ENCODE measurements around the gene SRBD1.
A peak's percentile ranks its signal among the peaks of the same experiment; 100 is the strongest.

Gene SRBD1

GRCh38 chr2:45625824-45626223 is 14.8 kb upstream of the SRBD1 start:
- in situ Hi-C loops (cut with HindIII; ENCODE audit: low sequenced_read_pairs): loop anchor here (25.0 kb wide), 1 partner anchor 736 kb away; no protein-coding TSS in a partner anchor
- DNase-seq (ENCODE audit: low read depth): no peak
- no peak for TF ChIP-seq CTCF (IDR thresholded peaks at IDR 0.05; ENCODE audit: low read depth, low read length, missing control alignments)
- H3K4me3 ChIP-seq (ENCODE audit: low read depth, low read length): no peak overlapping the region

GRCh38 chr2:45623098-45623497 is 12.0 kb upstream of the SRBD1 start:
- in situ Hi-C loops (cut with HindIII; ENCODE audit: low sequenced_read_pairs): no loop called here
- no peak for TF ChIP-seq CTCF (IDR thresholded peaks at IDR 0.05; ENCODE audit: low read depth, low read length, missing control alignments)
- H3K4me3 ChIP-seq (ENCODE audit: low read depth, low read length): no peak overlapping the region
- no peak for DNase-seq (ENCODE audit: low read depth)

GRCh38 chr2:45622336-45623075 is 11.4 kb upstream of the SRBD1 start:
- no peak for DNase-seq (ENCODE audit: low read depth)
- no peak overlapping the region for H3K4me3 ChIP-seq (ENCODE audit: low read depth, low read length)
- no peak for TF ChIP-seq CTCF (IDR thresholded peaks at IDR 0.05; ENCODE audit: low read depth, low read length, missing control alignments)
- in situ Hi-C loops (cut with HindIII; ENCODE audit: low sequenced_read_pairs): no loop called here

- in situ Hi-C loops (cut with HindIII; ENCODE audit: low sequenced_read_pairs): no loop called here
- no peak for TF ChIP-seq CTCF (IDR thresholded peaks at IDR 0.05; ENCODE audit: low read depth, low read length, missing control alignments)
- no peak for DNase-seq (ENCODE audit: low read depth)
- no peak overlapping the region for H3K4me3 ChIP-seq (ENCODE audit: low read depth, low read length)
Observed at GRCh38 chr2:45617496-45617895, 6.4 kb upstream of the SRBD1 start.

GRCh38 chr2:45616658-45617411 is 5.8 kb upstream of the SRBD1 start:
- no peak overlapping the region for H3K4me3 ChIP-seq (ENCODE audit: low read depth, low read length)
- peak; percentile 15 for DNase-seq (ENCODE audit: low read depth)
- in situ Hi-C loops (cut with HindIII; ENCODE audit: low sequenced_read_pairs): no loop called here
- no peak for TF ChIP-seq CTCF (IDR thresholded peaks at IDR 0.05; ENCODE audit: low read depth, low read length, missing control alignments)

GRCh38 chr2:45614871-45615415 is 3.9 kb upstream of the SRBD1 start:
- DNase-seq (ENCODE audit: low read depth): no peak
- in situ Hi-C loops (cut with HindIII; ENCODE audit: low sequenced_read_pairs): no loop called here
- H3K4me3 ChIP-seq (ENCODE audit: low read depth, low read length): no peak overlapping the region
- no peak for TF ChIP-seq CTCF (IDR thresholded peaks at IDR 0.05; ENCODE audit: low read depth, low read length, missing control alignments)

Data from astrocyte of the cerebellum (primary cell).